ENCODE results near the gene TIFAB. TPM values are rescaled to one million over a fixed set of nuclear protein-coding genes. Genes with fewer than 3 reads are reported as not detected.

Gene TIFAB
- total RNA-seq, 1 donor: not detected

- TF ChIP-seq CTCF (IDR thresholded peaks at IDR 0.05; ENCODE audit: insufficient read depth, low read depth, low read length): no peak
- H3K4me3 ChIP-seq (ENCODE audit: low read depth, low read length): no peak overlapping the region
- DNase-seq (ENCODE audit: low read depth): no peak
Observed at GRCh38 chr5:135444360-135444759, 7.8 kb downstream of the TIFAB start.

GRCh38 chr5:135443161-135443960, 8.8 kb downstream of the TIFAB start:
- DNase-seq (ENCODE audit: low read depth): no peak
- TF ChIP-seq CTCF (IDR thresholded peaks at IDR 0.05; ENCODE audit: insufficient read depth, low read depth, low read length): no peak
- H3K4me3 ChIP-seq (ENCODE audit: low read depth, low read length): no peak overlapping the region

- DNase-seq (ENCODE audit: low read depth): no peak
- TF ChIP-seq CTCF (IDR thresholded peaks at IDR 0.05; ENCODE audit: insufficient read depth, low read depth, low read length): no peak
- H3K4me3 ChIP-seq (ENCODE audit: low read depth, low read length): no peak overlapping the region
Observed at GRCh38 chr5:135442431-135443160, 9.6 kb downstream of the TIFAB start.

GRCh38 chr5:135441919-135442318, 10.2 kb downstream of the TIFAB start:
- no peak overlapping the region for H3K4me3 ChIP-seq (ENCODE audit: low read depth, low read length)
- no peak for DNase-seq (ENCODE audit: low read depth)
- no peak for TF ChIP-seq CTCF (IDR thresholded peaks at IDR 0.05; ENCODE audit: insufficient read depth, low read depth, low read length)

GRCh38 chr5:135441350-135441831, 10.8 kb downstream of the TIFAB start:
- no peak for TF ChIP-seq CTCF (IDR thresholded peaks at IDR 0.05; ENCODE audit: insufficient read depth, low read depth, low read length)
- H3K4me3 ChIP-seq (ENCODE audit: low read depth, low read length): no peak overlapping the region
- no peak for DNase-seq (ENCODE audit: low read depth)

GRCh38 chr5:135440916-135441315, 11.2 kb downstream of the TIFAB start:
- no peak for TF ChIP-seq CTCF (IDR thresholded peaks at IDR 0.05; ENCODE audit: insufficient read depth, low read depth, low read length)
- no peak overlapping the region for H3K4me3 ChIP-seq (ENCODE audit: low read depth, low read length)
- DNase-seq (ENCODE audit: low read depth): no peak
